Activated CD4-positive, alpha-beta T cell treated with anti-CD3 and anti-CD28 coated beads for 36 hours (primary cell): ENCODE measurements around the gene TMPO. TPM values are rescaled to one million over a fixed set of nuclear protein-coding genes. Genes with fewer than 3 reads are reported as not detected.
"Not testable (repeated sequence)": the region's sequence is repeated elsewhere in the genome, so short reads cannot be mapped to it uniquely, and the experiment has no call there.

Experiments
- ATAC-seq: fragments of 200-7000 bp; cut with Tn5 transposase; one replicate; pipeline ENCODE4 v1.10.0; 2021; ENCODE audit warnings: mild to moderate bottlenecking, moderate library complexity
- CTCF ChIA-PET: fragments of 350-600 bp; sonication (Branson Sonifier 250); formaldehyde crosslinking; loops from one replicate; lab custom pipeline; 2021; ENCODE audit warnings: antibody characterized with exemption; lab: Charles Lee
- POLR2A ChIA-PET: fragments of 350-600 bp; sonication (Branson Sonifier 250); formaldehyde crosslinking; loops from one replicate; lab custom pipeline; 2021; ENCODE audit warnings: antibody characterized with exemption, inconsistent platforms; lab: Charles Lee
- DNase-seq: peaks from one replicate; pipeline ENCODE4 v3.0.0-alpha.2; 2020
- H3K27ac Mint-ChIP-seq: one replicate; pipeline ENCODE4 v1.8.0; 2021; ENCODE audit warnings: mixed read lengths
- H3K27me3 Mint-ChIP-seq: one replicate; pipeline ENCODE4 v1.8.0; 2021; ENCODE audit warnings: mixed read lengths
- H3K36me3 Mint-ChIP-seq: one replicate; pipeline ENCODE4 v1.8.0; 2021; ENCODE audit warnings: low read depth, mixed read lengths
- H3K4me1 Mint-ChIP-seq: one replicate; pipeline ENCODE4 v1.8.0; 2021; ENCODE audit warnings: mixed read lengths
- H3K4me3 Mint-ChIP-seq: one replicate; pipeline ENCODE4 v1.8.0; 2021; ENCODE audit warnings: mild to moderate bottlenecking, moderate library complexity, mixed read lengths
- H3K9me3 Mint-ChIP-seq: one replicate; pipeline ENCODE4 v1.8.0; 2021; ENCODE audit warnings: low read depth, mixed read lengths
- intact Hi-C, 2 experiments: fragments of 100-400 bp; cut with DNase I in 1 of 2; cut with micrococcal nuclease in 1 of 2; formaldehyde crosslinking; loops; one replicate each; pipeline versions ENCODE4 v1.14.2 to v1.15.1; 2022 to 2024; cut with DNase I, micrococcal nuclease
- total RNA-seq, 2 experiments: library from RNA; stranded (reverse); gene quantifications; one replicate each; pipeline ENCODE4 v1.2.3, GENCODE V29; 2021

The TMPO gene
- total RNA-seq, 2 experiments from 2014 or later = 328 to 429 TPM

GRCh38 chr12:98543701-98544100 is 28.3 kb downstream of the TMPO start:
- Mint-ChIP-seq H3K36me3 (peaks cover 59% of the 10 kb centered on the region), H3K4me1 (peaks cover 2% of the 10 kb centered on the region), H3K27ac (no peak overlapping the region), H3K27me3 (no peaks in the 10 kb centered on the region), H3K4me3 (no peak overlapping the region), H3K9me3 (no peaks in the 10 kb centered on the region)
- ATAC-seq (no peak), DNase-seq (no peak)
- intact Hi-C loops = loop anchor here in 1 of 2 experiments (10.0 kb wide), 1 partner anchor 51 kb away; the partner anchor contains the start of gene SLC25A3
- ChIA-PET POLR2A (no interaction called here), CTCF (interaction anchor here (0.5 to 2.0 kb wide), 2 partner anchors 10 to 15 kb away, joined by 3 to 14 read pairs; no protein-coding TSS in a partner anchor)

DNA sequence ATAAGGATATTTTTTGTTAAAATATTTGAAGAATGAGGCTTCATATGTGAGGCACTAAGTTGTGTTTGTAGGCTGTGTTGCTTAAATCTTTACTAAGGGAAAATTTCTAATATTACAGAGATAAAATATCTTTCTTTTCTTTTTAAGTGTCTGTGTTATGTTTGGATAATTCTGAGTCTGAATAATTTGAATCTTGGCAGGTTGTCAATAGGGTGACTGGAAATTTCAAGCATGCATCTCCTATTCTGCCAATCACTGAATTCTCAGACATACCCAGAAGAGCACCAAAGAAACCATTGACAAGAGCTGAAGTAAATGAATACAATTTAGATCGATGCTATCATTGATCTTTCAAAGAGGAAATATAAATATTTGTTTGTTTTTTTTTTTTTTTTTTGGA is 29.4 kb downstream of the TMPO start:
- POLR2A ChIA-PET = interaction anchor here (0.6 kb wide), 1 partner anchor 23 kb away, joined by 5 read pairs; no protein-coding TSS in a partner anchor
- H3K27me3 Mint-ChIP-seq = no peaks in the 10 kb centered on the region

DNA sequence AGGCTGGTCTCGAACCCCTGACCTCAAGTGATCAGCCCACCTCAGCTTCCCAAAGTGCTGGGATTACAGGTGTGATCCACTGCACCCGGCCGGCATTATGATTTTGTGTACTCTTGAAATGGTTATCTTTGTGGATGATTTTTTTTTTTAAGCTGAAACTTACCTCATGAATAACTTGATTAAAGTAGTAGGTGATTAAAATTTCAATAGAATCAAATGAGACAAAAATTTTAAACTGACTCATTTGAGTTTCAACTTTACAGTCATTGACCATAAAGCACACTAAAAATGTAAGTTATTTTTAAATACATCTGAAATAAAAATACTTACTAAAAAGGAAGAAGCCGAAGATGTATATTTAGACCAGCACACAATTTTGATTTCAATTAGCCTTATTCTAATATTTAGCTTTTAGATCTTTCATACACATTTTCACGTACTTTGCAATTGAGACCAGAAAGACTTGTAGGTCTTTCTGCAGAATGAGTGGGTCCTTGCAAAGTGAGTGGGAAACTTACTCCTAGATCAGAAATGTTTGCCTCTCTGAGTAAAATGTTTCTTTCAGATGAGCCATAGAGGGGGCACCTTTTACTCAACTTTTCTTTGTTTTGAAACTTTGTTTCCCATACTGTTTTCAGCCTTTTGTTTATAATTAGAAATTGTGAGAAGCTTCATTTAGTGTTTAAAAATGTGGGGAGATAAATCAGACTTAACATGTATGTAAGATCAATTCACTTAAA is 34.2 kb downstream of the TMPO start:
- POLR2A ChIA-PET = no interaction called here

More for the DNA sequence above, 29.4 kb downstream of the TMPO start:
- no peak overlapping the region for H3K27ac Mint-ChIP-seq
- no peaks in the 10 kb centered on the region for H3K9me3 Mint-ChIP-seq
- CTCF ChIA-PET = interaction anchor here (0.6 to 2.0 kb wide), 5 partner anchors 10 to 75 kb away, joined by 3 to 14 read pairs (median 3); no protein-coding TSS in a partner anchor
- H3K4me3 Mint-ChIP-seq = no peak overlapping the region
- peaks cover 2% of the 10 kb centered on the region for H3K4me1 Mint-ChIP-seq
- peaks cover 61% of the 10 kb centered on the region for H3K36me3 Mint-ChIP-seq
- ATAC-seq (no peak), DNase-seq (no peak)
- intact Hi-C loops = loop anchor here in 1 of 2 experiments (10.0 kb wide), 1 partner anchor 50 kb away; the partner anchor contains the start of gene SLC25A3

GRCh38 chr12:98551787-98552186 is 36.4 kb downstream of the TMPO start:
- H3K27ac Mint-ChIP-seq = no peak overlapping the region

More for the DNA sequence above, 34.2 kb downstream of the TMPO start:
- H3K36me3 Mint-ChIP-seq = peaks cover 52% of the 10 kb centered on the region
- ATAC-seq = peak; percentile 51
- no peak overlapping the region for H3K27ac Mint-ChIP-seq
- no peak for DNase-seq
- H3K4me3 Mint-ChIP-seq = no peak overlapping the region
- CTCF ChIA-PET = interaction anchor here (0.5 to 1.4 kb wide), 2 partner anchors 16 to 406 kb away, joined by 3 to 5 read pairs; no protein-coding TSS in a partner anchor
- peaks cover 2% of the 10 kb centered on the region for H3K4me1 Mint-ChIP-seq
- intact Hi-C loops = loop anchor here in 1 of 2 experiments (10.0 kb wide), 1 partner anchor 45 kb away; the partner anchor contains the start of gene SLC25A3
- no peaks in the 10 kb centered on the region for H3K27me3 Mint-ChIP-seq
- H3K9me3 Mint-ChIP-seq = no peaks in the 10 kb centered on the region

DNA sequence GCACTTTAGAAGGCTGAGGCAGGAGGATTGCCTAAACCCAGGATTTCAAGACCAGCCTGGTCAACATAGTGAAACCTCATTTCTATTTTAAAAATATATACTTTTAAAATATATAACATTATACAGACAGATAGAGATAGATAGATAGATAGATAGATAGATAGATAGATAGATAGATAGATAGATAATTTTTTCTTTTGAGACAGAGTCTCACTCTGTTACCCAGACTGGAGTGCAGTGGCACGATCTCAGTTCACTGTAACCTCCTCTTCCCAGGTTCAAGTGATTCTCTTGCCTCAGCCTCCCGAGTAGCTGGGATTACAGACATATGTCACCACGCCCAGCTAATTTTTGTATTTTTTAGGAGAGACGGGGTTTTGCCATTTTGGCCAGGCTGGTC is 42.7 kb downstream of the TMPO start:
- DNase-seq, H3K36me3 Mint-ChIP-seq, POLR2A ChIA-PET, H3K27me3 Mint-ChIP-seq, H3K4me3 Mint-ChIP-seq, intact Hi-C loops, H3K9me3 Mint-ChIP-seq, H3K27ac Mint-ChIP-seq, H3K4me1 Mint-ChIP-seq, ATAC-seq: not testable (repeated sequence)
- CTCF ChIA-PET = interaction anchor here (1.2 kb wide), 1 partner anchor 9 kb away, joined by 3 read pairs; no protein-coding TSS in a partner anchor

More at GRCh38 chr12:98551787-98552186, 36.4 kb downstream of the TMPO start:
- DNase-seq (no peak), ATAC-seq (no peak)
- Mint-ChIP-seq H3K27me3 (no peaks in the 10 kb centered on the region), H3K4me1 (peaks cover 2% of the 10 kb centered on the region), H3K4me3 (no peak overlapping the region), H3K9me3 (no peaks in the 10 kb centered on the region), H3K36me3 (peaks cover 38% of the 10 kb centered on the region)
- ChIA-PET POLR2A (no interaction called here), CTCF (interaction anchor here (0.7 to 1.9 kb wide), 3 partner anchors 19 to 61 kb away, joined by 3 to 5 read pairs (median 5); no protein-coding TSS in a partner anchor)
- intact Hi-C loops = no loop called here

DNA sequence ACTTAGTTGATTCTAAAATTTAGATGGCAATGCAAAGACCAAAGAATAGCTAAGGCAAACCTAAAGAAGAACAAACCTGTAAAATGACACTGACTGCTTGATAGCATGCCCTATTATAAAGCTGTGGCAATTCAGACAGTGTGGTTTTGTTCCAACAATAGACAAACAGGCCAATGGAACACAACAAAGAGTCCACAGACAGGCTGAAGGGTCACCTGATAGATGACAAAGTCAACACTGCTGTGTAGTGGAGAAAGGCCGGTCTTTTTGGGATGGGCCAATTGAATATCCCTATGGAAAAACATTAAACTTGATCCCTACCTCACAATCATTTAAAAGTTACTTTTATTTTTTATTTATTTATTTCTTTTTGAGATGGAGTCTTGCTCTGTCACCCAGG is 44.3 kb downstream of the TMPO start:
- H3K27ac Mint-ChIP-seq = no peak overlapping the region
- ChIA-PET POLR2A (no interaction called here), CTCF (interaction anchor here (0.6 to 1.0 kb wide), 2 partner anchors 14 to 32 kb away, joined by 4 to 5 read pairs; no protein-coding TSS in a partner anchor)
- no peaks in the 10 kb centered on the region for H3K9me3 Mint-ChIP-seq
- no peaks in the 10 kb centered on the region for H3K27me3 Mint-ChIP-seq
- no peak for DNase-seq
- intact Hi-C loops = no loop called here
- H3K4me3 Mint-ChIP-seq = no peak overlapping the region
- no peaks in the 10 kb centered on the region for H3K36me3 Mint-ChIP-seq
- no peak for ATAC-seq
- H3K4me1 Mint-ChIP-seq = no peaks in the 10 kb centered on the region

- Mint-ChIP-seq H3K4me1 (peaks cover under 1% of the 10 kb centered on the region), H3K36me3 (no peaks in the 10 kb centered on the region), H3K4me3 (no peak overlapping the region), H3K27me3 (no peaks in the 10 kb centered on the region), H3K27ac (no peak overlapping the region), H3K9me3 (no peaks in the 10 kb centered on the region)
- no peak for DNase-seq
- intact Hi-C loops = no loop called here
- ATAC-seq = no peak
- CTCF ChIA-PET = interaction anchor here (0.8 to 1.7 kb wide), 3 partner anchors 11 to 71 kb away, joined by 4 to 5 read pairs (median 4); no protein-coding TSS in a partner anchor
- POLR2A ChIA-PET = no interaction called here
These were observed 46.5 kb downstream of the TMPO start for GRCh38 chr12:98561846-98562245.

DNA sequence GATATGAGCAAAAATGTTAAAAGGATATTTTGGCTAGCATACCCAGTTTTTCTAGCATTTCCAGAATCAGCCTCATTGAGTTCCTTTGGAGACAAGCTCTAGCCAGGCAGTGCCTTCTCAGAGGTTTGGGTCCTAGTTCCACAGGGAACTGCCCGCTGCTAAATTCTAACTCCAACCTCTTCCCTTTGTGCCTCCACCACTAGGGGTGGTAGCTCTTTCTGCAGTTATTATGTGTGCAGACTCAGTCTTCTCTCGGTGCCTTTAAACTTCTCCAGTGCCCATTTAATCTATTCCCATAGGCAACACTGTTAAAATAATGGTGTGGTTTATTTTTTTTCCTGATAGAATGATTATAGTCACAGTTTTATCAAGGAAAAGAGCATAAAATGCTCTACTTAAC is 56.6 kb downstream of the TMPO start:
- no peaks in the 10 kb centered on the region for H3K36me3 Mint-ChIP-seq
- no peaks in the 10 kb centered on the region for H3K27me3 Mint-ChIP-seq
- no peak overlapping the region for H3K4me3 Mint-ChIP-seq
- ATAC-seq = no peak
- ChIA-PET CTCF (interaction anchor here (1.2 kb wide), 1 partner anchor 56 kb away, joined by 4 read pairs; no protein-coding TSS in a partner anchor), POLR2A (interaction anchor here (0.6 kb wide), 1 partner anchor 77 kb away, joined by 6 read pairs; no protein-coding TSS in a partner anchor)
- H3K4me1 Mint-ChIP-seq = peaks cover under 1% of the 10 kb centered on the region
- no peaks in the 10 kb centered on the region for H3K9me3 Mint-ChIP-seq
- intact Hi-C loops = no loop called here
- no peak overlapping the region for H3K27ac Mint-ChIP-seq
- DNase-seq = no peak

- ATAC-seq (no peak), DNase-seq (no peak)
- CTCF ChIA-PET = interaction anchor here (0.7 kb wide), 1 partner anchor 137 kb away, joined by 4 read pairs; no protein-coding TSS in a partner anchor
- H3K9me3 Mint-ChIP-seq = no peaks in the 10 kb centered on the region
- no peaks in the 10 kb centered on the region for H3K36me3 Mint-ChIP-seq
- H3K27me3 Mint-ChIP-seq = no peaks in the 10 kb centered on the region
- H3K4me3 Mint-ChIP-seq = no peak overlapping the region
- H3K27ac Mint-ChIP-seq = no peak overlapping the region
- no peaks in the 10 kb centered on the region for H3K4me1 Mint-ChIP-seq
- POLR2A ChIA-PET = no interaction called here
- intact Hi-C loops = no loop called here
These were observed 58.7 kb downstream of the TMPO start for GRCh38 chr12:98574110-98574509.

DNA sequence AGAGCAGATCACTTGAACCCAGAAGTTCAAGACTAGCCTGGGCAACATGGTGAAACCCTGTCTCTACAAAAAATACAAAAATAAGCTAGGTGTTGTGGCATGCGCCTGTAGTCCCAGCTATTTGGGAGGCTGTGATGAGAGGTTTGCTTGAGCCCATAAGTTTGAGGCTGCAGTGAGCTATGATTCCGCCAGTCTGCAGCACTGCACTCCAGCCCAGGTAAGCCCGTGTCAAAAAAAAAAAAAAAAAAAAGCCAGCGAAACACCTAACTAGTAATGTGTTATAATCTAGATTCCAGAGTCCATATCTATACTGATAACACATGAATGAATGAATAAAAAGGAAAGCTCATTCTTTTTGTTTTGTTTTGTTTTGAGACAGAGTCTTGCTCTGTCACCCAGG is 59.6 kb downstream of the TMPO start:
- H3K36me3 Mint-ChIP-seq = no peaks in the 10 kb centered on the region
- DNase-seq = no peak
- no peak overlapping the region for H3K27ac Mint-ChIP-seq
- ATAC-seq = no peak
- H3K4me1 Mint-ChIP-seq = no peaks in the 10 kb centered on the region
- ChIA-PET CTCF (no interaction called here), POLR2A (interaction anchor here (0.6 kb wide), 1 partner anchor 223 kb away, joined by 4 read pairs; no protein-coding TSS in a partner anchor)
- H3K9me3 Mint-ChIP-seq = no peaks in the 10 kb centered on the region
- peaks cover 2% of the 10 kb centered on the region for H3K27me3 Mint-ChIP-seq
- no peak overlapping the region for H3K4me3 Mint-ChIP-seq
- intact Hi-C loops = no loop called here

DNA sequence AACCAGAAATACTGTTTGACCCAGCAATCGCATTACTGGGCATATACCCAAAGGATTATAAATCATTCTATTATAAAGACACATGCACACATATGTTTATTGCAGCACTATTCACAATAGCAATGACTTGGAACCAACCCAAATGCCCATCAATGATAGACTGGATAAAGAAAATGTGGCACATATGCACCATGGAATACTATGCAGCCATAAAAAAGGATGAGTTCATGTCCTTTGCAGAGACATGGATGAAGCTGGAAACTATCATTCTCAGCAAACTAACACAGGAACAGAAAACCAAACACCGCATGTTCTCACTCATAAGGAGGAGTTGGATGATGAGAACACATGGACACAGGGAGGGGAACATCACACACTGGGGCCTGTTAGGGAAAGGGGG is 61.4 kb downstream of the TMPO start:
- H3K4me1 Mint-ChIP-seq, H3K27me3 Mint-ChIP-seq, ATAC-seq, H3K4me3 Mint-ChIP-seq, intact Hi-C loops, DNase-seq, H3K36me3 Mint-ChIP-seq, H3K9me3 Mint-ChIP-seq, H3K27ac Mint-ChIP-seq: not testable (repeated sequence)
- CTCF ChIA-PET = interaction anchor here (1.4 to 2.2 kb wide), 2 partner anchors 10 kb away, joined by 5 to 11 read pairs; no protein-coding TSS in a partner anchor
- POLR2A ChIA-PET = interaction anchor here (0.6 kb wide), 1 partner anchor 185 kb away, joined by 3 read pairs; no protein-coding TSS in a partner anchor
